Fibroblast of lung (primary cell): Measurements from ENCODE around the gene RBP7.

ENCODE experiments used
- CTCF ChIP-seq, 2 donors: IDR thresholded peaks in 1 of 2; conservative IDR thresholded peaks in 1 of 2; 1 replicate in 1 of 2; 2 replicates in 1 of 2; pipeline ENCODE4 v1.5.1; 2011 to 2012; ENCODE audit warnings: low read length in 2 of 2, control low read depth in 1 of 2, inconsistent platforms in 1 of 2, low read depth in 1 of 2, mild to moderate bottlenecking in 1 of 2
- EZH2 ChIP-seq: IDR thresholded peaks from 2 replicates; pipeline ENCODE4 v1.5.1; 2012; ENCODE audit warnings: low read length, control low read depth, mild to moderate bottlenecking; ENCODE audit errors: missing control alignments

- no peak for TF ChIP-seq CTCF (conservative IDR thresholded peaks at IDR 0.05 in 1 of 2, IDR thresholded peaks at IDR 0.05 in 1 of 2; ENCODE audit: low read depth in 1 of 2, low read length in 2 of 2)
- TF ChIP-seq EZH2: no peak
Observed at GRCh38 chr1:10031461-10031860, 34.4 kb downstream of the RBP7 start.
